GM12878 (cell line): ENCODE results near the gene EDEM3. TPM values are rescaled to one million over a fixed set of nuclear protein-coding genes. Genes with fewer than 3 reads are reported as not detected.

Experiments used
- ATAC-seq: fragments of 200-7000 bp; cut with Tn5 transposase; 3 replicates; pipeline ENCODE4 v1.9.1; 2020; ENCODE audit warnings: mild to moderate bottlenecking, moderate library complexity
- BruUV-seq: library from RNA; stranded (reverse); fragments of 400-500 nt; replicated peaks from 2 replicates; lab custom pipeline; 2021; lab: Mats Ljungman, UMichigan
- CTCF ChIA-PET: fragments of 300-600 bp; sonication (Branson Sonifier 250); formaldehyde crosslinking; extraction: SDS; loops from one replicate; lab custom pipeline; 2021; ENCODE audit warnings: inconsistent platforms; lab: Yijun Ruan, JAX
- POLR2A ChIA-PET: fragments of 350-600 bp; formaldehyde crosslinking; extraction: SDS; loops from one replicate; lab custom pipeline; 2021; ENCODE audit warnings: inconsistent platforms; lab: Charles Lee
- RAD21 ChIA-PET: fragments of 300-600 bp; sonication (Branson Sonifier 250); formaldehyde crosslinking; loops from one replicate; lab custom pipeline; 2023; ENCODE audit warnings: antibody characterized with exemption; ENCODE audit not compliant: unreplicated experiment; lab: Charles Lee
- SMC1A ChIA-PET: fragments of 300-600 bp; sonication (Branson Sonifier 250); formaldehyde crosslinking; loops from one replicate; lab custom pipeline; 2023; ENCODE audit not compliant: unreplicated experiment, uncharacterized antibody; lab: Charles Lee
- DNase-seq: peaks from one replicate; pipeline ENCODE4 v3.0.0-alpha.2; 2011; ENCODE audit warnings: low read depth, low spot score
- FAIRE-seq: peaks from 3 replicates; lab custom pipeline; 2011; peaks lifted over from hg19 to GRCh38; lab: Jason Lieb, UNC
- H2AFZ ChIP-seq: 2 replicates; pipeline ENCODE4 v1.6.0; 2011; ENCODE audit warnings: low read depth, low read length, control low read depth; ENCODE audit not compliant: control insufficient read depth
- H3K27ac ChIP-seq: 2 replicates; pipeline ENCODE4 v1.5.1; 2011; ENCODE audit warnings: control low read depth; ENCODE audit not compliant: control insufficient read depth, insufficient read depth
- H3K27me3 ChIP-seq, 2 experiments: replicated peaks in 1 of 2; 2 replicates each; pipeline versions ENCODE4 v1.6.0 to v1.6.1; 2011; ENCODE audit warnings: low read length in 1 of 2; ENCODE audit not compliant: control insufficient read depth in 2 of 2, insufficient read depth in 2 of 2
- H3K36me3 ChIP-seq, 2 experiments: 2 replicates each; pipeline ENCODE4 v1.5.1; 2011; ENCODE audit warnings: low read length in 1 of 2; ENCODE audit not compliant: control insufficient read depth in 2 of 2, insufficient read depth in 2 of 2
- H3K4me1 ChIP-seq: 2 replicates; pipeline ENCODE4 v1.6.1; 2011; ENCODE audit warnings: mild to moderate bottlenecking, low read length, moderate library complexity, mixed read lengths; ENCODE audit not compliant: control insufficient read depth, insufficient read depth
- H3K4me2 ChIP-seq: 2 replicates; pipeline ENCODE4 v1.6.0; 2011; ENCODE audit warnings: control low read depth; ENCODE audit not compliant: control insufficient read depth, insufficient read depth
- H3K4me3 ChIP-seq: fragments of 200-600 bp; sonication (generic); 2 replicates; pipeline ENCODE4 v1.5.1; 2016
- H3K79me2 ChIP-seq: 2 replicates; pipeline ENCODE4 v1.6.0; 2011; ENCODE audit warnings: low read length; ENCODE audit not compliant: control insufficient read depth, insufficient read depth
- H3K9ac ChIP-seq: 2 replicates; pipeline ENCODE4 v1.8.0; 2011; ENCODE audit warnings: low read length, control low read depth, mixed read lengths; ENCODE audit not compliant: control insufficient read depth, insufficient read depth
- H3K9me3 ChIP-seq: replicated peaks from 3 replicates; pipeline ENCODE4 v1.5.1; 2011; ENCODE audit warnings: mild to moderate bottlenecking, low read length; ENCODE audit not compliant: control insufficient read depth, insufficient read depth
- H4K20me1 ChIP-seq: 2 replicates; pipeline ENCODE4 v1.6.0; 2011; ENCODE audit not compliant: control insufficient read depth, insufficient read depth
- CREM ChIP-seq: IDR thresholded peaks from 2 replicates; pipeline ENCODE4 v1.6.1; 2014; ENCODE audit warnings: antibody characterized with exemption, low read depth
- GATAD2B ChIP-seq: fragments of 450-650 bp; conservative IDR thresholded peaks from 2 replicates; pipeline ENCODE4 v1.6.1; 2017; ENCODE audit warnings: low read depth, mild to moderate bottlenecking, moderate library complexity
- MEF2A ChIP-seq: IDR thresholded peaks from 2 replicates; pipeline ENCODE4 v1.6.1; 2011; ENCODE audit warnings: low read depth, mild to moderate bottlenecking, low read length, moderate library complexity; ENCODE audit not compliant: insufficient read depth
- MXI1 ChIP-seq: fragments of 150-350 bp; IDR thresholded peaks from 2 replicates; pipeline ENCODE4 v1.6.1; 2011; ENCODE audit warnings: low read depth, mild to moderate bottlenecking, inconsistent platforms, low read length, improper control_type of control experiment
- NFYB ChIP-seq: IDR thresholded peaks from 2 replicates; pipeline ENCODE4 v1.6.1; 2011; ENCODE audit warnings: low read depth, mild to moderate bottlenecking, low read length, improper control_type of control experiment, moderate library complexity; ENCODE audit not compliant: insufficient read depth
- POLR2AphosphoS5 ChIP-seq: IDR thresholded peaks from 2 replicates; pipeline ENCODE4 v1.6.1; 2011; ENCODE audit warnings: mild to moderate bottlenecking, low read length, inconsistent platforms
- RCOR1 ChIP-seq: conservative IDR thresholded peaks from 2 replicates; pipeline ENCODE4 v1.6.1; 2012; ENCODE audit warnings: low read depth, low read length, improper control_type of control experiment
- RELA ChIP-seq: fragments of 450-650 bp; IDR thresholded peaks from 2 replicates; pipeline ENCODE4 v1.8.0; 2014; ENCODE audit warnings: borderline replicate concordance; ENCODE audit not compliant: partially characterized antibody
- RFX5 ChIP-seq: IDR thresholded peaks from 2 replicates; pipeline ENCODE4 v1.6.1; 2011; ENCODE audit warnings: low read depth, low read length, improper control_type of control experiment
- RUNX3 ChIP-seq: IDR thresholded peaks from 2 replicates; pipeline ENCODE4 v1.6.1; 2012; ENCODE audit warnings: low read length, inconsistent platforms
- SPI1 ChIP-seq: IDR thresholded peaks from 2 replicates; pipeline ENCODE4 v1.6.1; 2011; ENCODE audit warnings: low read depth, mild to moderate bottlenecking, low read length, moderate library complexity, borderline replicate concordance; ENCODE audit not compliant: insufficient read depth
- TARDBP ChIP-seq: IDR thresholded peaks from 2 replicates; pipeline ENCODE4 v1.6.1; 2016; ENCODE audit warnings: borderline replicate concordance
- ZBED1 ChIP-seq: IDR thresholded peaks from 2 replicates; pipeline ENCODE4 v1.6.1; 2016; ENCODE audit warnings: borderline replicate concordance
- ZNF217 ChIP-seq: fragments of 450-650 bp; IDR thresholded peaks from 2 replicates; pipeline ENCODE4 v1.6.1; 2017; ENCODE audit warnings: antibody characterized with exemption, mild to moderate bottlenecking
- ZNF24 ChIP-seq: fragments of 450-650 bp; IDR thresholded peaks from 2 replicates; pipeline ENCODE4 v1.6.1; 2017; ENCODE audit warnings: antibody characterized with exemption, mild to moderate bottlenecking
- ZNF274 ChIP-seq: IDR thresholded peaks from one replicate; pipeline ENCODE4 v1.8.0; 2011; ENCODE audit not compliant: insufficient read length, insufficient read depth
- ZSCAN29 ChIP-seq: fragments of 450-650 bp; IDR thresholded peaks from 2 replicates; pipeline ENCODE4 v1.6.1; 2017; ENCODE audit warnings: mild to moderate bottlenecking, moderate library complexity
- ZZZ3 ChIP-seq: IDR thresholded peaks from 2 replicates; pipeline ENCODE4 v1.6.1; 2011; ENCODE audit warnings: low read depth; ENCODE audit not compliant: control insufficient read depth, insufficient read length
- WGBS: methylation state at CpG from one replicate; pipeline ENCODE4 v1.1.6; 2016; ENCODE audit warnings: low lambda C conversion rate; ENCODE audit not compliant: insufficient replicate concordance, insufficient coverage; ENCODE audit errors: missing lambda C conversion rate; 5-methylcytosine and 5-hydroxymethylcytosine counted together
- in situ Hi-C: fragments of 300-500 bp; cut with MboI; formaldehyde crosslinking; loops from 9 replicates; pipeline ENCODE4 v1.14.3; 2018; ENCODE audit warnings: mixed read lengths
- intact Hi-C: fragments of 100-400 bp; cut with micrococcal nuclease; formaldehyde crosslinking; loops from one replicate; pipeline ENCODE4 v1.14.2; 2022; ENCODE audit not compliant: unreplicated experiment
- polyA plus RNA-seq, 11 experiments: library from polyadenylated mRNA; depleted of rRNA in 4 of 11; unstranded in 6 of 11; stranded (reverse) in 5 of 11; fragments of >200 nt; fragmentation: Nextera tagmentation in 4 of 11; fragmentation: Illumina TruSeq in 1 of 11; extraction: Ambion mirVana in 4 of 11; extraction: Trizol in 1 of 11; gene quantifications; 1 replicate in 1 of 11; 2 replicates in 10 of 11; pipeline versions ENCODE4 v1.2.1 to v1.2.3, GENCODE V29; 2011 to 2016; ENCODE audit warnings: inconsistent platforms in 2 of 11, missing spikeins in 2 of 11, low read depth in 1 of 11
- total RNA-seq, 4 experiments: library from RNA; depleted of rRNA in 3 of 4; stranded (reverse); fragments of >200 nt in 3 of 4; fragmentation: Illumina TruSeq in 1 of 4; extraction: Trizol in 1 of 4; gene quantifications; 2 replicates each; pipeline versions ENCODE4 v1.2.1 to v1.2.3, GENCODE V29; 2013 to 2021
- TF ChIP-seq, protein P1 (sequence below): IDR thresholded peaks from 2 replicates; pipeline ENCODE4 v1.6.1; 2012; ENCODE audit warnings: low read depth, low read length, improper control_type of control experiment
- TF ChIP-seq, protein P2 (sequence below): fragments of 450-650 bp; formaldehyde crosslinking; IDR thresholded peaks from 2 replicates; pipeline ENCODE4 v1.4.0; 2020; ENCODE audit warnings: mild to moderate bottlenecking, moderate library complexity

The EDEM3 gene
- total and polyA plus RNA-seq, 10 of the 15 experiments (the other 5 are each of a cell fraction or from before 2014, with no cell fraction given): 6.4 to 19.3 (median 14.3) TPM

DNA sequence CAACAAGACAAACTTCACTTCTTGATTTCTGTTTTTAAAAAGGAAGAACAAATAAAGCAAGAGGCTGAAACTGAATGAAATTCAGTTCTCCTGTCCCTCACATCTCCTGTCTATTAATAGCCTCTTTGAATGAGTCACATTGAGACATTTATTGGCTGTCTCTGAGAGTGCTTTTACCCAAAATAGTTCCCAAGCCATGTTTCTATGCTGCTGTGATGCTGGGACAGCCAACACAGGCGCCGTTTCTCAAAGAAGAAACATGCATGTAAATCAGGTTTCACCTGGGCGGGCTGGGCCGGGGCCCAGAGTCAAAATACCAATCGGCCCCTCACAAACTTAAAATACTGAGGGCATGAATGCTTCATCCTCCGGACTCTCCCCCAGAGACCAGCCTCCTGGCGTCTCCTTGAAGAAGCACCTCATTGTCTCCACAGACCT is 105.2 kb downstream of the EDEM3 start (continued):
- peak; percentile 98 for TF ChIP-seq MEF2A
- peak; percentile 15; the same call in 1 of the 2 replicates for TF ChIP-seq CREM
- TF ChIP-seq, protein P1, sequence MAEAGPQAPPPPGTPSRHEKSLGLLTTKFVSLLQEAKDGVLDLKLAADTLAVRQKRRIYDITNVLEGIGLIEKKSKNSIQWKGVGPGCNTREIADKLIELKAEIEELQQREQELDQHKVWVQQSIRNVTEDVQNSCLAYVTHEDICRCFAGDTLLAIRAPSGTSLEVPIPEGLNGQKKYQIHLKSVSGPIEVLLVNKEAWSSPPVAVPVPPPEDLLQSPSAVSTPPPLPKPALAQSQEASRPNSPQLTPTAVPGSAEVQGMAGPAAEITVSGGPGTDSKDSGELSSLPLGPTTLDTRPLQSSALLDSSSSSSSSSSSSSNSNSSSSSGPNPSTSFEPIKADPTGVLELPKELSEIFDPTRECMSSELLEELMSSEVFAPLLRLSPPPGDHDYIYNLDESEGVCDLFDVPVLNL: no peak
- TF ChIP-seq GATAD2B: no peak
- TF ChIP-seq TARDBP: no peak
- no peak for TF ChIP-seq ZBED1
- no peak for TF ChIP-seq RCOR1
- peak; percentile 35; the same call in 1 of the 2 replicates for TF ChIP-seq RUNX3
- no peak for TF ChIP-seq ZZZ3
- no peak for TF ChIP-seq POLR2AphosphoS5
- no peak for TF ChIP-seq ZNF24
- TF ChIP-seq ZSCAN29: no peak
- no peak for TF ChIP-seq ZNF217

GRCh38 chr1:184648856-184649201 is 105.8 kb downstream of the EDEM3 start:
- no peaks in the 10 kb centered on the region for H3K27me3 ChIP-seq
- H3K4me1 ChIP-seq: peaks cover 30% of the 10 kb centered on the region
- intact Hi-C loops: no loop called here
- no peaks in the 10 kb centered on the region for H3K36me3 ChIP-seq
- 0 out of 2 replicates have a peak overlapping the region, but pooled peaks have one; percentile 23 for H3K4me3 ChIP-seq
- in situ Hi-C loops: no loop called here
- ChIA-PET SMC1A (no interaction called here), CTCF (no interaction called here), RAD21 (no interaction called here), POLR2A (no interaction called here)
- H2AFZ ChIP-seq: peak overlapping the region; percentile 50; the same call in 1 of the 2 replicates
- FAIRE-seq (no peak), ATAC-seq (no peak), DNase-seq (no peak)
- H3K79me2 ChIP-seq: no peaks in the 10 kb centered on the region
- BruUV-seq: no TSS peak
- peak overlapping the region; percentile 74 for H3K27ac ChIP-seq
- peak overlapping the region; percentile 40; the same call in 1 of the 2 replicates for H3K9ac ChIP-seq
- H4K20me1 ChIP-seq: no peaks in the 10 kb centered on the region
- peak overlapping the region; percentile 80 for H3K4me2 ChIP-seq
- no peak for TF ChIP-seq ZNF24
- no peak for TF ChIP-seq ZNF274
- TF ChIP-seq, protein P2, sequence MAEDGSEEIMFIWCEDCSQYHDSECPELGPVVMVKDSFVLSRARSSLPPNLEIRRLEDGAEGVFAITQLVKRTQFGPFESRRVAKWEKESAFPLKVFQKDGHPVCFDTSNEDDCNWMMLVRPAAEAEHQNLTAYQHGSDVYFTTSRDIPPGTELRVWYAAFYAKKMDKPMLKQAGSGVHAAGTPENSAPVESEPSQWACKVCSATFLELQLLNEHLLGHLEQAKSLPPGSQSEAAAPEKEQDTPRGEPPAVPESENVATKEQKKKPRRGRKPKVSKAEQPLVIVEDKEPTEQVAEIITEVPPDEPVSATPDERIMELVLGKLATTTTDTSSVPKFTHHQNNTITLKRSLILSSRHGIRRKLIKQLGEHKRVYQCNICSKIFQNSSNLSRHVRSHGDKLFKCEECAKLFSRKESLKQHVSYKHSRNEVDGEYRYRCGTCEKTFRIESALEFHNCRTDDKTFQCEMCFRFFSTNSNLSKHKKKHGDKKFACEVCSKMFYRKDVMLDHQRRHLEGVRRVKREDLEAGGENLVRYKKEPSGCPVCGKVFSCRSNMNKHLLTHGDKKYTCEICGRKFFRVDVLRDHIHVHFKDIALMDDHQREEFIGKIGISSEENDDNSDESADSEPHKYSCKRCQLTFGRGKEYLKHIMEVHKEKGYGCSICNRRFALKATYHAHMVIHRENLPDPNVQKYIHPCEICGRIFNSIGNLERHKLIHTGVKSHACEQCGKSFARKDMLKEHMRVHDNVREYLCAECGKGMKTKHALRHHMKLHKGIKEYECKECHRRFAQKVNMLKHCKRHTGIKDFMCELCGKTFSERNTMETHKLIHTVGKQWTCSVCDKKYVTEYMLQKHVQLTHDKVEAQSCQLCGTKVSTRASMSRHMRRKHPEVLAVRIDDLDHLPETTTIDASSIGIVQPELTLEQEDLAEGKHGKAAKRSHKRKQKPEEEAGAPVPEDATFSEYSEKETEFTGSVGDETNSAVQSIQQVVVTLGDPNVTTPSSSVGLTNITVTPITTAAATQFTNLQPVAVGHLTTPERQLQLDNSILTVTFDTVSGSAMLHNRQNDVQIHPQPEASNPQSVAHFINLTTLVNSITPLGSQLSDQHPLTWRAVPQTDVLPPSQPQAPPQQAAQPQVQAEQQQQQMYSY (CRISPR knock-in tag): no peak
- no peak for TF ChIP-seq SPI1
- no peak for TF ChIP-seq MXI1
- TF ChIP-seq RELA: no peak
- no peak for TF ChIP-seq RFX5
- TF ChIP-seq NFYB: no peak
- TF ChIP-seq ZNF217: no peak
- no peak for TF ChIP-seq MEF2A
- 89% methylated on average over 6 of the region's 6 CpGs for WGBS
- H3K9me3 ChIP-seq: no peaks in the 10 kb centered on the region; the same call in 1 of the 3 replicates
